ENCODE measurements around the gene BCKDK. TPM values are rescaled to one million over a fixed set of nuclear protein-coding genes. Genes with fewer than 3 reads are reported as not detected.

BCKDK gene
- total RNA-seq, 1 experiment from 2014 or later, result 57.0 TPM

GRCh38 chr16:31080756-31081419, 27.3 kb upstream of the BCKDK start:
- Histone ChIP-seq H3K4ac (ENCODE audit: low read depth, low read length) (no peak overlapping the region), H3K79me1 (ENCODE audit: insufficient read depth, low read depth, low read length, poor library complexity, severe bottlenecking) (no peaks in the 10 kb centered on the region), H4K91ac (ENCODE audit: insufficient read length, low read depth, low read length) (no peak overlapping the region), H3K27me3 (ENCODE audit: insufficient read depth, low read length) (no peaks in the 10 kb centered on the region), H4K8ac (replicated peaks; ENCODE audit: insufficient read length, low read depth, low read length) (no peak overlapping the region), H2BK5ac (ENCODE audit: insufficient read length, low read length) (no peak overlapping the region), H2BK12ac (ENCODE audit: insufficient read length, low read depth, low read length) (no peak overlapping the region), H3K18ac (ENCODE audit: insufficient read length, low read depth, low read length) (no peak overlapping the region), H3K4me2 (ENCODE audit: insufficient read depth, insufficient read length, low read length) (no peak overlapping the region), H2BK20ac (ENCODE audit: low read depth, low read length, poor library complexity, severe bottlenecking) (no peak overlapping the region), H3K23me2 (ENCODE audit: insufficient read length, low read depth, low read length, poor library complexity, severe bottlenecking) (no peaks in the 10 kb centered on the region), H3K79me2 (ENCODE audit: insufficient read depth, low read length) (peaks cover 1% of the 10 kb centered on the region; the same call in 1 of the 2 replicates), H4K5ac (ENCODE audit: insufficient read length, low read depth, low read length) (no peak overlapping the region), H3K14ac (ENCODE audit: insufficient read depth, low read length) (no peak overlapping the region), H3K4me1 (ENCODE audit: insufficient read depth, low read length) (no peaks in the 10 kb centered on the region), H3K23ac (ENCODE audit: insufficient read length, low read depth, low read length) (no peak overlapping the region), H3K9me3 (ENCODE audit: control insufficient read depth, low read depth, low read length) (no peaks in the 10 kb centered on the region), H4K20me1 (ENCODE audit: control insufficient read depth, insufficient read depth, insufficient read length) (peaks cover 4% of the 10 kb centered on the region), H3K9ac (ENCODE audit: extremely low read depth, insufficient read length, low read length) (no peak overlapping the region), H2AFZ (ENCODE audit: low read length) (no peak overlapping the region), H2BK120ac (ENCODE audit: low read depth, low read length, poor library complexity, severe bottlenecking) (no peak overlapping the region), H2BK15ac (ENCODE audit: low read depth, low read length) (no peak overlapping the region), H3K27ac (ENCODE audit: insufficient read length, low read depth, low read length) (no peak overlapping the region), H3T11ph (ENCODE audit: low read length) (no peak overlapping the region), H3K56ac (ENCODE audit: insufficient read length, low read depth, low read length) (no peak overlapping the region), H2AK5ac (ENCODE audit: insufficient read length, low read length) (no peak overlapping the region)
- Mint-ChIP-seq H3K4me1 (peaks cover 0 to 3% of the 10 kb centered on the region in 2 experiments; a peak in 1 of 4 replicates), H3K4me3 (no peak overlapping the region; a peak in 1 of 5 replicates), H3K27me3 (ENCODE audit: low read depth) (no peaks in the 10 kb centered on the region), H3K9me3 (no peaks in the 10 kb centered on the region), H3K36me3 (ENCODE audit: insufficient read depth in 1 of 3, low read depth in 3 of 3) (peaks cover 31 to 62% (median 59%) of the 10 kb centered on the region in 3 experiments; a peak in 6 of 7 replicates), H3K27ac (no peak overlapping the region)
- WGBS (ENCODE audit: extremely low coverage, insufficient read length, low lambda C conversion rate), result no CpG with 5 or more reads among the region's 13 CpGs
- no peak for DNase-seq
- no peak for TF ChIP-seq CTCF (conservative IDR thresholded peaks at IDR 0.05)

Data from H9 (cell line).